Fibroblast of mammary gland (primary cell): Measurements from ENCODE around the gene CCDC186.
A peak's percentile ranks its signal among the peaks of the same experiment; 100 is the strongest.

ENCODE experiments used
- DNase-seq: peaks from one replicate; pipeline ENCODE4 v3.0.0-alpha.2; 2010; ENCODE audit warnings: low read depth
- H3K4me3 ChIP-seq: 2 replicates; pipeline ENCODE4 v1.5.1; 2011; ENCODE audit warnings: low read depth, mild to moderate bottlenecking, low read length, moderate library complexity; ENCODE audit not compliant: control insufficient read depth
- CTCF ChIP-seq: conservative IDR thresholded peaks from 2 replicates; pipeline ENCODE4 v1.5.1; 2011; ENCODE audit warnings: low read depth, low read length, inconsistent platforms; ENCODE audit not compliant: control insufficient read depth, insufficient read depth

CCDC186 gene

DNA sequence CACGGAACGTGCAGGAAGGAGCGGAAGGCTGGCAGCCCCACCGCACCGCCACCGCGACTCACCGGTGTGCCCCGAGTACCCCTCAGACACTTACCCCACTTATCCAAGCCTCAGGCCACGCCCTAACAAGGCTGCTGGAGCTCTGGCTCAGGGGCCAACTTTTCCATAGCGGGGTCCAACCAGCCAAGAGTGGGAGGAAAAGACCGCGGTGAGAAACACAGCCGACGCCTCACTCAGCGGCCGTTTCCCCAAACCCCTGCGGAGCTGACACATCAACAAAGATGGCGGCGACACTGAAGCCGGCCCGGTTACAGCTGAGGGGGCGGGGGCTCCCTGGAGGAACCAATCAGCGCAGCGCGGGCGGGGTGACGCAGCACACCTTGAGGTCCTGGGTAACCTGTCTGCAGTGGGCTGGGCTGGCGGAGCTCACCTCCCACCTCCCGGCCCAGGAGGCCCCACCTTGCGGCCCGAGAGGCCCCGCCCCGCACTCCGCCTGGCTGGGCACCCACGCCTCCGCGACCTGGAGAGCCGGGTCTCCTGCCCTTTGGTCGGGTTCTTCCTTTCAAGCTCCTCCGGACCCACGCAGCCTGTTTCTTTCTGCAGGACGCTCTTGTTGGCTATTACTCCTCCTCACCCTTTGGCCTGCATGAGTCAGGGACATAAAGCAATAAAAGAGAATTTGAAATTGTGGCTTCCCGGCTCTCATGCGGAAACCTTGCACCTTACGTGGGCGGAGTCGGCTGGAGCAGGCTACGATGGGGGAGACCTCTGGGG lies at the start of gene CCDC186:
Gene CCDC186, minus strand, starts transcription at position 283 of the 774 bp plus-strand sequence. CDS start 10,935 bp downstream, outside the sequence.
- no peak for TF ChIP-seq CTCF
- H3K4me3 ChIP-seq = peak within 1 kb of the TSS; percentile 98
- DNase-seq = peak; percentile 80

GRCh38 chr10:114223066-114223465 lies 49.1 kb upstream of the CCDC186 start:
- no peak overlapping the region for H3K4me3 ChIP-seq
- no peak for DNase-seq
- no peak for TF ChIP-seq CTCF

DNA sequence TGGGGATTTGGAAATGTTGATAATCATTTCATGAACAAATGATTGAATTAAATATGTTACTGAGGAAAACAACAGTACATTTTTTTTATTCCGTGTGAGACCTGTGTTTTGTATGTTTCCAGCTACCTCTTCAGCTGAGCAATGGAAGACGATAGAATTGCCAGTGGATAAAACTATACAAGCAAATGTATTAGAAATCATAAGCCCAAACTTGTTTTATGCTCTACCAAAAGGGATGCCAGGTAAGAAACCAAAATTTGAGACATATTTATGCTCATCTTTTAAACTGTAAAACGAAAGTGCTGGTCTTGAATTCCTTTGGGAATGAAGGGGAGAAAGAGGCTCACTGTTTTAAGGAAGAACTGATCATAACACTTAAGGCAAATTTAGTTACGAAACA lies 47.2 kb upstream of the CCDC186 start:
- TF ChIP-seq CTCF = no peak
- DNase-seq = no peak
- H3K4me3 ChIP-seq = no peak overlapping the region

GRCh38 chr10:114220281-114220680 lies 46.3 kb upstream of the CCDC186 start:
- TF ChIP-seq CTCF = no peak
- H3K4me3 ChIP-seq = no peak overlapping the region
- DNase-seq = no peak

- no peak for DNase-seq
- no peak for TF ChIP-seq CTCF
- H3K4me3 ChIP-seq = no peak overlapping the region
These were observed 41.0 kb upstream of the CCDC186 start for GRCh38 chr10:114215033-114215432.

DNA sequence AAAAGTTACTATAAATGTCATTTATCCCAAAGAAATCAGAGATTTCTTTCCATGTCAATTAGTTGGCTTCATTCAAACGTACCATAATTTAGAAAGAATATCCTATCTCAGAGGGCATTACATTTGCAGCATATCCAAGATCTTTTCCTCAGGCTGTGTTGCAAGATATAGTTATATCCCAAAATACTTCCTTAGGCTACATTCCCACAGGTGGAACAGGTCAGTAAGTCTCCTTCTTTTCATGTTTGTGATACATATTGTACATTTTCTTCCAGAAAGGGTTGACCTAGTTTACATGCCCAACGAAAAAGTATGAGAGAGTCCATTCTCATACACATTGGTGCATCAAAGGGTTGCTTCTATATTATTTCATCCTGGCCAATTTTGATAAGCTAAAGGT lies 38.1 kb upstream of the CCDC186 start:
- TF ChIP-seq CTCF = no peak
- no peak for DNase-seq
- H3K4me3 ChIP-seq = no peak overlapping the region
